NCI-H2081 treated with DMSO at 0.1 percent for 48 hours (cell line): Measurements from ENCODE around the gene IFIH1.
A peak's percentile ranks its signal among the peaks of the same experiment; 100 is the strongest.

Experiments used
- DNase-seq: peaks from one replicate; lab custom pipeline; 2025; lab: John Stamatoyannopoulos, UW

The IFIH1 gene

DNA sequence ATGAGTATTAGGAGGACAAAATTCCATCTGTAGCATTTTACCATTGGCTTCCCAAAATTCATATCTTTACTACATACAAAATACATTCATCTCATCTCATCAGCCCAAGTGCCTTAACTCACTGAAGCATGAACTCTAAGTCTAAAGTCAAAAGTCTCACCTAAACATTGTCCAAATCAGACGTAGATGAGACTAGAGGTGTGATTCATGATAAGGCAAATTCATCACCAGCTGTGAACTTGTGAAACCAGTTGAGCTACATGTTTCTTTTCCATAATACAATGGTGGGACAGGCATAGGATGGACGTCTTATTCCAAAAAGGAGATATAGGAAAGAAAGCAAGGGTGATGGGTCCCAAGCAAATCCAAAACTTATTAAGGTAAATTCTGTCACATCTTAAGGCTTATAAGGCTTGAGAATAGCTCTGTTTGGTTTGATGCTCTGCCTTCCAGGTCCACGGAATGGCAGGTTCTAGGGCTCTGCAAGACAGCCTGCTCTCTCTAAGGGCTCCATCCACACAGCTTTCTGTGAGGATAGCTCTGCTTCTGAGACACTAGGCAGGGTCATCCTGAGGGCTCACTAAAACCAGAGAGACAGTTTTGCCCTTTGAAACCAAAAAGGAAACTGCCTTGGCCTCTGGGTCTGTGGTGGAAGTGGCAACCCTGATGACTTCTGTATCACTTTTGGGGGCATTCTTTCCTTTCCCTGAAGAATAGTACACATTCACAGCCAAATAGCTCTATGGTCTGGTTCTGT, 9.6 kb downstream of the IFIH1 start:
- no peak for DNase-seq

DNA sequence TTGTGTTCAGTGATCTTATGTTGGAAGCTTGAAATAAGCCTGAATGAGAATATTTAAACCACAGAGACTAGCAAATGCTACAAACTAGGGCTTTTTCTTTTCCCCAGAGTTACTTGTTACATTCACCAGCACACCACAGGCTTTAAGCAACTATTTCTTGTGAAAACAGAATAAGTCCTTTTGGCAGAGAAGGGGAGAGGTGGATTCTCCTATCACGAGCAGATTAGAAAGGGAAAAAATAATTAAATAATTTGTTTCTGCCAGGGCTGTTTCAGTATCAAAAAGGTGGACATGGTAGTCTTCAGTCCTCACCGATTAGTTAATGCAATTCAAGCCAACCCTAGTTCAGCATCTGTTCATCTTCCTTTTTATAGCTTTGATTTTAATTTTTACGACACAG, 12.6 kb downstream of the IFIH1 start:
- no peak for DNase-seq

DNA sequence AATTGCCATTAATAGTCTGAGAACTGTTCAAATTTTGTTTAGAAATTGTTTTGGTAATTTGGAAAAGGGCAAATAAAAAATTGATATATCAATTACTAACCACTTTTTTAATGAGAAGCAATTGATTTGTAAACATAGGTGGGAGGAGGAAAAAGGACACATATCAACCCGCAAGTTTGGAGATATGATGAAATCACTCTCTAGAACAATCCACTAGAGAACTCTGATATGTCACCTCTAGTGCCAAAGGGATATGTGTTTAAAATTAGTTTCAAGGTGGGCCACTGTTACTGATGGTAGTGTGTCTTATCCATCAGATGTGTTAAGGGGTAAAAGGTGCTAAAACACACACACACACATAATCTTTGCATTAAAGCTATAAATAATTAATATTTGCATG, 16.6 kb downstream of the IFIH1 start:
- no peak for DNase-seq

DNA sequence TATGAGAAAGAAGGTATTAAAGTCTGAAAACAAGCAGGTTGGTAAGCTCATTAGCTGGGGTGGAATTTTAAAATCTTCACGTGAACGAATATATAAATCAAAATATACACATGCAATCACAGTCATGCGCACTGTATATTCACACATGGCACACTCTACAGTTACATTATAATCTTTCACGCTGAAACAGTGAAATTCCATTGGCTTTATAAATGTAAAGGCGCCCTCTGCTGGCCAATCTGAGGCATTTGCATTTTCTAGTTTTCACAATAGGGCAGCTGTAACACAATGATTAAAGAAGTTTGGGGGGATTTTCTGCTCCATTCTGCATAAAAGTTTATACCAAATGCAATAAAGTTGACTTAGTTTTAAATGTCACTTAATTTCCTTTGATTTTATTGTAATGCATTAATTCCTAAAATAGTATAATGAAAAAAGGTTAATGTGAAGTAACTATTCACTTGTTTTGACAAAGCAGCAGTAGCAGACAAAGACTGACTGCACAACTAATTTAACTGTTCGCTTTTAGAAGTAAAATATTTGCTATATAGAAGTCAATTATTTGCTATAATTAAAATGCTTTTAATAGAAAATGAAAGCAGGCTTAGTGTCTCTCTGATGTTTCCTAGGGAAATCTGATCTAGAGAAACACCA, 17.2 kb downstream of the IFIH1 start:
- DNase-seq: peak; percentile 34

DNA sequence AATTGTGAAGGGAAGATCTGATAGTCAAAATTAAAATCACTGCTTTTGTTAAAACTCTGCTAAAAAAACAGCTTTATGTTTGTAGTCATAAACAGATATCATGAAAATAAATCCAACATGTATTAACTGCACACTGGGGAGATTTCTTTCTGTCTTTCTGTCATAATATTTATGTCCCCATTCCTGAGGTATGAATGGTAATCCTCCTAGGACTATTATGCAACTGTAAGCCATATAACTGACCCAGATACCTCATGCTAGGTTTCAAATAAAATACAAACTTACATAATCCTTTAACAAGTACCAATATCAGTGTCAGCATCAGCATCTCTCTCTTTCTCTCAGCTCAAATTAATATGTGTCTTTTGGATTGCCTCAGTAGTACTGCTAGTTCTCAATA, 18.2 kb downstream of the IFIH1 start:
- DNase-seq: no peak

DNA sequence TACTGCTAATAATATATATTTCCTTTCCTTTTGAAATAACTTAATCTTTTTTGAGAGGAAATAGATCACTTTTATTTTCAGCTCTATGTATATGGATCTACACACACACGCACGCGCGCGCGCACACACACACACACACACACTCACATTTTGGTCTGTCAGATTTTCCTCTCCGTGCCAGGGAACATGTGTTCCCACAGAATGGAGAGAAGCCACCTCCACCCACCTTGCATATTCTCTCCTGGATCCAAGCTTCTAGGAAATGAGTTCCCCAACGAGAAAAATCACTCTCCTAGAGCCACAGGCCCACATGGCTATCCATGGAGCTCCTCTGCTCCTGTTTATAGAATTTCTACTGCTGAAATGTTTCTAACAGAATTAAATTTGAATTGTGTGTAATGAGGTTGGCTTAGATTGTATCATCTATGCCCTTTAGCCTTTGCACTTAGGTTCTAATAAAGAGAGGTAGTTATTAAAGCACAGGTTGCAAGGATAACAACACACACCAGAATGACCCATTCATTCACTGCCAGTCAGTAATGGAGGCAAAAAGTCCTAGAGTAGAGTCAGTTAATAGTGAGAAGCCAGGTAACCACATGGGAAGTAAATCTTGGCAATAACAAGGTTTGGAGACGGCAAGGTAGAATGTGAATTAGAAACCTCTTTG, 19.7 kb downstream of the IFIH1 start:
- no peak for DNase-seq

DNA sequence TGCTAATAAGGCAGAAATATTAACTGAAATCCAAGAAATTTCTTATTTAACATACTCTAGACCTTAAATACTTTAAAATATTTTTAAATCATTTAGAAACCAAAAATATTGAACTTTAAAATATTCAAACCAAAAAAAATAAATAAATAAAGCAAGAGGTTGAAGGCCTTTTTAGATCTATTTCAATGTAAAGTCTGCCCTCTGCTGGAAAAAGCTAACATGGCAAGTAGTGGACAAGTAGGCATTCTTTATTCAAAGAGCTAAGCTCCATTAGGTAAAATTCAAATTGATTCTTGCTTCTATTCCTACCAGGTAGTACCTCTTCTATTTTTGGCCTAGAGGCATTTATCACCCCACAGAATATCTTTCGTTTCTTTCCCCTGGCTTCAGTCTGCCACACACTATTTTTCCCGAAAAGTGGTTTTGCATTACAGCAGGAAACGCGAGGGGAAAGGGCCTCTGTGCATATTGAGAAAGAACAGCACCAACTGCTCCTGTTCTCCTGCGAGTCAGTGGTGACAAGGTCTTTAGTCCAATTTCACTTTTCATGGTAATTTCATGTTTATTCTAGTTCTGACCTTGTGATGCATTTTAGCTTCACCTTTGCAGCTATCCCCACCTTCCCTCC, 20.4 kb downstream of the IFIH1 start:
- DNase-seq: no peak

DNA sequence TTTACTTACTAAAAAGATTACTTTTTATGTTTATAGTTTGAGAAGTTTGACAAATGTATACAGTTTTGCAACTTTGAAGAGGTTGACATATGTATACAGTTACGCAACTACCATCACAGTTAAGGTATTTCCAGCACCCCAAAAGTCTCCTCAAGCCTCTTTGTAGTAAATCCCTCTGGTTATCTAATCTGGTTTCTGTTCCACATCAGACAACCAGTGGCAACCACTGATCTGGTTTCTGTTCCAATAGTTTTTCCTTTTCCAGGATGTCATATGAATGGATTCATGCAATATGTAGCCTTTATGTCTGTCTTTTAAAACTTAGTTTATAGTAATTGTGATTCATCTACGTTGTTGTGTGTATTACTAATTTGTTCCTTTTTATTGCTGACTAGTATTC, 23.5 kb downstream of the IFIH1 start:
- no peak for DNase-seq

DNA sequence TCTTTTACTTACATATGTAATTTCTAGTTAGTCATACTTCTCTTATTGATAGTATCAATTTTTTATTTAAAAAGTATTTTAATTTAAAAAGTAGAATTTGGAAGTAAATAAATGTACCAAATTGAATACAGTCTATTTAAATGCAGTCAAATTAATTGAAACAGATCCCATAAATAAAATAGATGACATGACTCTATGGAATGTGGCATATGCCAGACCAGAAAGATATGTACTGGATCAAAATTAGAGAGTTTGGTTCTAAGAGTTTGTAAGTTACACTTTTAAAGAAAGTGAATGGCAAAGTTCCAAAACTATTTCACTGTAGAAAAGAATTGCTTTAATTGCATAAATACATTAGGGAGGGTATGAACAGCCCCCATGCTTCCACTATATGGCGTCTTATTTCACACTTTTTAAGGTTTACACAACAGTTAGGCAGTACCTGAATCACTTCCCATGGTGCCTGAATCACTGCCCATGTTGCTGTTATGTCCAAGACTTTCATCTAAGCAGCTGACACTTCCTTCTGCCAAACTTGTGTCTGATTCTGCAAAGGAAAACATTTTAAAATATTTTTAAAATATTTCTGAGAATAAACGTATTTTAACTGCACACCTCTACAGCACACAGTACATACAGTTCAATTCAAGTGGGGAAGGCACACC, 25.2 kb downstream of the IFIH1 start:
- no peak for DNase-seq

DNA sequence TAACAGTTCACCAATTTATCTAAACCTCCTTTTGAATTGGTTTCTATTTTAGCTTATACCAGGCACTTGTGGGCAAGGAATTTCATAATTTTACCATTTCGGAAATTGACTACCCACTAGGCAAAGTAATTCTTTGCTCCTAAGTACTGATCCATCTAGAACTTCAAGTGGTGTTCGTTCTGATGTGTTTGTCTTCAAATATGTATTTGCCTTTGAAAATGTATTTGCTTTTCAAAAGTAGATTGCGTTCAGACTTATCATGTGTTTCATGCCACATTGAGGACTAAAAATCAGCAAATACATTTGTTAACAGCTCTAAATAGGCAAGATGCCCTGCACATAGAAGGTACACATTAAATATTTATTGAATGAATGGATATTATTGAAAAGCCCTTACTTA, 26.7 kb downstream of the IFIH1 start:
- no peak for DNase-seq

DNA sequence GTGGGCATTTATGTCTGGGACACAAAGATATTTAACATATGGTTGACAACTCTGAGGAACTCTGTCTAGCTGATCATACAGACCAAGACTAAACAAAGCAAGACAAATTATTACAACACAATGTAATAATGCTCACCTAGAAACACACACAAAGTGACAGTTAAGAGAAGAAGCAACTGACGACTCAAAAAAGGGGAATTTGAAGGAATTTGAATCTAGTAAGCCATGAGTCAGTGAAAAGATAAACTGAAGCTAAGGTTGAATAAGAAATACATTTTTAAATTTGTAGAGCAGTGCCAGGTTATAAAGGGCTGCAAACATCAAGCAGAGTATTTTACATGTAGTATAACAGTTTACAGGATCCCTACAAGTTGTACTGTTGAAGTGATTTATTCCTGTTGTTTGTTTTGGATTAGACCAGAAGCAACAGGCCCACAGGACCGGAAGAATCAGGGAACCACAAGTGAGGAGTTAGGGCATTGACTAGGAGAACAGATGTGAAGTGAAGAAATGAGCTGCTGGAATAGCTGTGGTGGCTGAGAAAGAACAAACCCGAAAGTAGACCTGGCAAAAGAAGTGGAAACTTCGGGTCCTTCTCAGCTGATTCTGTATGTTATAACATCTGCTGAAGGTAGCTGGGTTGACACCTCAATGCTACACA, 35.6 kb downstream of the IFIH1 start:
- no peak for DNase-seq

DNA sequence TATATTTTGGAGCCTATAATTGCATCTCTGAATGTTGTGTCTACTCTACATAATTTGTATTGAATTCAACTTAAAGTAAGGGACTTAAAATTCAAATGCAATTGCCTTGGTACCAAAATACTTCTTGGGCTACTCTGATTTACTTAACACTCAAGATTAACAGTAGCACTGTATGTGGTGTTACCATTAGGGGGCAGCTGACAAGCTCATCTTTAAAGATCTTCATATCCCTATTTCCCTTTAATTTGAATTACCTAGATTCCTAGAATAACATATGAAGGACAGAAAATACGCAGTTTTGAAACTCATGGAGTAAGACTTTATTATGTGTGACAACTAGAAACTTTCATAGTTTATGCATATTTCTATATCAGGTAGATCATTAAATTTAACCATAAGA, 37.8 kb downstream of the IFIH1 start:
- DNase-seq: no peak

DNA sequence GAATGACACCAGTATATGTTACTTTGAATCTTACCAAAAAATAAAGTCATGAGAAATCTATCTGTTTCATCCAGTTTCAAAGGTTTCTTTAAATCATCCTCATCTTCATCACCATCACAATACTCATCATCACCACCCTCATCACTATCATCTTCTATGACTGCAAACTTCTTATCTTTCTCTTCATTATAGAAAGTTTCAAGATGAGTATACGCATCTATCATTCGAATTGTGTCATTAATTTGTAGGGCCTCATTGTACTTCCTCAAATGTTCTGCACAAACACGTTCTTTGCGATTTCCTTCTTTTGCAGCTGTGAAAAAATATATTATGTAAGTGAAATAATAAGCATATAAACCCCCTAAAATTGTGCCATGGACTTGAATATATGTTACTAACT, 41.1 kb downstream of the IFIH1 start:
- DNase-seq: no peak

DNA sequence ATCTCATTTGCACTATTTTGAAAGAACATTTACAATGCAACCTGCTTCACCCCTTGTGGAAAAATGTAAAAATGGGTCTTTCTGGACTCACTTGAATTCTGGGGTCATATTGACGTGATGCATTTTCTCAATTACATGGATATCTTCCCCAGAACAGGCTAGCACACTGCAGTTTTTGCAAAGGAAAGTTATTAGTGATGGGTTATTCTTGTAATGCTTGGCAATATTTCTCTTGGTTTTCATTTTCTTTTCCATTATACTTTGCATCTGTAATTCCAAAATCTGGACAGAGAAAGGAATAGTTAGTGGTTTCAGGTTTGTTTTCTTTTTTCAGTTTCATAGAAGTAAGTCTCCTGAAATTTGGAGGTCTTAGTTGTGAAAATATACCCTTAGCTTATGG, 50.5 kb downstream of the IFIH1 start:
- DNase-seq: no peak

DNA sequence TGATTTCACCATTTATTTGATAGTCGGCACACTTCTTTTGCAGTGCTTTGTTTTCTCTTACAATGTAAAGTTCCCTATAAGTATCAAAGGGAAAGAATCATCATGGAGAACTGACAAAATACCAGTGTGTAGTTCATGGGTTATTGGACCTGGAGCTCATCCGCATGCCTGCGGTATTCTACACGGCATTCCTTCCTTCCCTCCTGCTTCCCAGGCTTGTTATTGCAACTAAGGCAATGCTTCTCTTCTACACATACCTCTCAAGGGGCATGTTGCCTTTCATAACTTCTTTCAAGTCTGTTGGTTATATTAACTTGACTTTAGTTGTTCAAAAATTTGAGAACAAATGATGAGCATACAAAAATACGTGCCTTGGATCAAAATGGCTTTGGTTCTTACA, 51.0 kb downstream of the IFIH1 start:
- no peak for DNase-seq

DNA sequence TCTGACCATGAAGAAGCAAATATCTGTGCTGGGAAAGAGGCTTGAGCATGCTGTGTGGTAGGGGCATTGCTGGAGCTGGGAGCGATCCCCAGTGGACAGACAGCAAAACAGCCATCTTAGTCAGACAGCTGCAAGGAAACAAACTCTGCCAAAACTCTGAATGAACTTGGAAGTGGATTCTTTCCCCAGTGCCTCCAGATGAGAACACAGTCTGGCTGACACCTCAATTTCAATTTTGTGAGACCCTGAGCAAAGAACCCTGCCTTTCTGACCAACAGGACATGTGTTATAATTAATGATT, 52.1 kb downstream of the IFIH1 start:
- DNase-seq: no peak

DNA sequence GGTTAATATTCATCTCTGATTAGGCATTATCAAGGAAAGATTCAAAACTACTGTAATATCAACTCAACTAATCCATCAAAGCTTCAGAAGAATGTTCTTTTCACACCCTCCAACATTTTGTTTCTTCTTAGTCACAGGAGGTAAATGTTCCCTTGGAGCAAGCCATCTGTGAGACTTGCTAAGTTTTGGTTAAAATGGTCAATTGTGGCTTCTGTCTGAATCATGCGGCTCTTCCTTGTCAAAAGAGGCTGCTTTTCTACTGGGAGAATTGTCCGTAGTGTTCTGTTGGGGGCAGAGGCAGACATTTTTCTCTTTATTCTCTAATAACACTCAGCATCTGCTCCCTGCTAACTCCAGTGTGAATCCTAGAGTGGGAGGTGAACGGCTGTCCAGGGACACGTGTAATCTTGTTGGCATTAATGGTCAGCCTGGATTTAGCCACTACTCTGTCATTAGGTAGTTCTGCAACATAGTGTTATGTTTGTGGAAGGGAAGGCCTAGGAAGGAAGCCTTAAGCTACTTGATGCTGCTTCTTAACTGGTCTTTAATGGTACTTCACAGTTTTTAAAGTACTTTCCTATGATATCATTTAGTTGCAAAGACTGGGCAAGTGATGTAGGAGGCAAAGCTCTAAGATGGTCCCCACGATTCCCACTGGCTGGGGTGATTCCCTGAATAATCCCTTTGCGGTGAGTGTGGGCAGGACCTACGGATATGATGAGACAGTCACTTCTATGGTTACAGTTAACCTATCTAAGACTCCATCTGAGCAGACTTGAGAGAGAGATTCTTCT, 52.6 kb downstream of the IFIH1 start:
- no peak for DNase-seq

DNA sequence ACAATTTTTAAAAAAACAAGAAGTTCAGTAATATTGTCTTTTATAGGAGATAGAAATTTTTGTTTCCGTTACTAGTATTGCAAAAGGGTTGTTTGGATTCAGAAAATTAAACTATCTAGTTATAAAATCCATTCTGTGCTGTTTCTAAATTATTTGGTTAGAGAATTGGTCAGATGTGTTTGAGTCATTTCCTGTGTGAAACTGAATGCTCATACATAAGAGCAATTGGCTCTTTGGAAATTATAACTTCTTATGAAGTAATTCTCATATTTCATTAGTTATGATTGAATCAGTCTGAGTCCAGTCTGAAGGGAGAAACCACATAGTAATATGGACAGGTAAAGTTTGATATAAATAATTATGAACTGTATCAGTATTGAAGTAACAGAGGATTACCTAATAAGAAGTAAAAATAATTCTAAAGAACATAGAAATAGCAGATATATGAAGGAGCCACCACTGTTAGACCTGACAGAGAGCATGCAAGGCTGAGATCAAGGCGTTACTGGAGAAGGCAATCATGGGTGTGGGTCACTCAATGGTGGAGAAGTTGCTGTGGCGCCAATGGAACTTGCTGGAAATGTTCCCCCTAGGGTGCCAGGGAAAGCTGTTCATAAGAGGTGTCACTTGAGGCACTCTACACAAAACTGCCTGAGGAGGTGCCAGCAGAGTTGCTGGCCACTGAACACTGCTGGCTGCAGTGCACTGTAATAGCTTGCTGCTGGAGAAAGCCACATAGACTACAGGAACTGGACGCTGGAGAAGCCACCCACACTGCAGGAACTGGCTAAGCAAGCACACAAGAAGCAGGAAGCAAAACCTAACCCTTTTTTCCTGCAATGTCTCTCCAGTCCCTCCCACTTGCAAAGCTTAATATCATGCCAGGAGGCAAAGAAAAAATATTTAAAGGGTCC, 57.2 kb downstream of the IFIH1 start:
- DNase-seq: no peak

DNA sequence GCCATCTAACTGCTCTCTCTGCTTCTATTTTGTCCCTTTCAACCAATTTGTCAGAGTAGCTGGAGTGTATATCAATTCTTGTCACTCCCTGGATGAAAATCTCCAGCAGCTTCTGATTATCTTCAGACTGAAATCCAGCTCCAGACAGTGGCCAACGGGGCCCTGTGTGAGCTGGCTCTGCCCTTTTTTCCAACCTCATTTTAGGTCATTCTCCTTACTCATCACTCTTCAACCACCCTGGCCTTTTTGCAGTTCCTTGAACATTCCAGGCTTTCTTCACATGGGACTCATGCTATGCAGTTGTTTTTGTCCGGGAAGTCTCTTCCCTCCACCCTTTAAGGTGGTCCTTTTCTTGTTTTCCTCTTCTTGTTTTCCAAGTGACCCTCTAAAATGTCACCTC, 59.8 kb downstream of the IFIH1 start:
- no peak for DNase-seq

DNA sequence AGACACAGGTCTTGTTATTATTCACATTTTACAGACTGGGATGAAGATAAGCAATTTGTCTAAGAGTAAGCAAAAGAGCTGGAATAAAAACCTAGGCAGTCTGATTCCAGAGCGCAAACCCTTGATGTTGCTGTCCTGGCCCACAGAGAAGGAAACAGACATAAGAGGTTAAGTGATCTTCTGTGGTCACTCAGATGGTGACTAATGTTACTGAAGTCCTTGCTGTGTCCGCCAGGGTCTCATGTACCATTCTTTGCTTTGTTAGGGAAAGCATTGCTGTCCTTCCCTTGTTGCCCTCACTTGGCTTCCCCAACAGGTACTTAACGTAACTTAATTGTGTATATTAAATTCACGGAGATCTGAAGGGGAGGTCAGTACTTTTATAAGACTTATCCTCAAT, 60.3 kb downstream of the IFIH1 start:
- DNase-seq: no peak
